K562 (cell line): Measurements from ENCODE around the gene PLD5.

Source experiments
- BRCA1 ChIP-seq, 2 experiments: fragments of 450-650 bp in 1 of 2; sonication (generic) in 1 of 2; formaldehyde crosslinking in 1 of 2; IDR thresholded peaks; 2 replicates each; pipeline versions ENCODE4 v1.5.0 to v1.6.1; 2017 to 2020; ENCODE audit warnings: mild to moderate bottlenecking in 1 of 2, missing genetic modification reagents in 1 of 2
- CBX1 ChIP-seq: sonication (generic); IDR thresholded peaks from 2 replicates; pipeline ENCODE4 v1.6.1; 2016; ENCODE audit warnings: antibody characterized with exemption, low read depth, mild to moderate bottlenecking
- POLR2A ChIP-seq: fragments of 450-650 bp; conservative IDR thresholded peaks from 2 replicates; pipeline ENCODE4 v1.6.1; 2016
- SRSF9 ChIP-seq: fragments of 200-400 bp; formaldehyde crosslinking; IDR thresholded peaks from 2 replicates; pipeline ENCODE4 v1.6.1; 2017; ENCODE audit warnings: low read depth, low read length, borderline replicate concordance
- ZNF584 ChIP-seq: fragments of 200-800 bp; sonication (Bioruptor generic); IDR thresholded peaks from 2 replicates; pipeline ENCODE4 v1.6.1; 2016; ENCODE audit warnings: low read depth, mild to moderate bottlenecking, missing genetic modification characterization, missing compliant biosample characterization

- TF ChIP-seq BRCA1 (IDR thresholded peaks at IDR 0.05) (no peak), BRCA1 (CRISPR knock-in tag; IDR thresholded peaks at IDR 0.05) (no peak), POLR2A (no peak), SRSF9 (no peak), CBX1 (no peak), ZNF584 (CRISPR knock-in tag) (no peak)
Observed at GRCh38 chr1:242146652-242147051, 377.8 kb downstream of the PLD5 start.
